ENCODE results near the gene ZBED2.

DNA sequence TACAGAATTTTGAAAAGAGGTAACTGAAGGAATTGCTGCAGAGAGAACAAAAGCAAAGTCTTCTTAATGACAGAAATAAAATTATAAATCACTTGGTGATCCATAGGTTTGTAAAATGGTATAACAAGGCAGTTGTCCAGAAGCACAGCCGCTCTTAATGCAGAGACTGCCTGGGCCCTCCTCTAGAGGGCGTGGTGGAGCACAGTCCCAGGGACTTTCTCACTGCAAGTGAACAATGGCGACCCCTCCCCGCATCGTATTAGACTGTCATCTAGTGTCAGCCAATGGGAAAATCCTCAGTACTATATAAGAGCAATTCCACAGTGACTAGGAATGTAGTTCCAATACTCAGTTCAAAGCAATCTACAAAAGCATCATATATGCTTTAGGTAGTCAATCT lies 26.4 kb upstream of the ZBED2 start:
- TF ChIP-seq POLR2A (IDR thresholded peaks at IDR 0.05): no peak
- TF ChIP-seq, protein P1, sequence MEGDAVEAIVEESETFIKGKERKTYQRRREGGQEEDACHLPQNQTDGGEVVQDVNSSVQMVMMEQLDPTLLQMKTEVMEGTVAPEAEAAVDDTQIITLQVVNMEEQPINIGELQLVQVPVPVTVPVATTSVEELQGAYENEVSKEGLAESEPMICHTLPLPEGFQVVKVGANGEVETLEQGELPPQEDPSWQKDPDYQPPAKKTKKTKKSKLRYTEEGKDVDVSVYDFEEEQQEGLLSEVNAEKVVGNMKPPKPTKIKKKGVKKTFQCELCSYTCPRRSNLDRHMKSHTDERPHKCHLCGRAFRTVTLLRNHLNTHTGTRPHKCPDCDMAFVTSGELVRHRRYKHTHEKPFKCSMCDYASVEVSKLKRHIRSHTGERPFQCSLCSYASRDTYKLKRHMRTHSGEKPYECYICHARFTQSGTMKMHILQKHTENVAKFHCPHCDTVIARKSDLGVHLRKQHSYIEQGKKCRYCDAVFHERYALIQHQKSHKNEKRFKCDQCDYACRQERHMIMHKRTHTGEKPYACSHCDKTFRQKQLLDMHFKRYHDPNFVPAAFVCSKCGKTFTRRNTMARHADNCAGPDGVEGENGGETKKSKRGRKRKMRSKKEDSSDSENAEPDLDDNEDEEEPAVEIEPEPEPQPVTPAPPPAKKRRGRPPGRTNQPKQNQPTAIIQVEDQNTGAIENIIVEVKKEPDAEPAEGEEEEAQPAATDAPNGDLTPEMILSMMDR (IDR thresholded peaks at IDR 0.05): no peak

Data from lower leg skin (tissue), 3 donors.